GM23338 (cell line): ENCODE data around the gene ZBTB24.

Experiments used
- CREB1 ChIP-seq: fragments of 250-450 bp; sonication (Bioruptor Pico); IDR thresholded peaks from 2 replicates; pipeline ENCODE4 v1.5.0; 2020; ENCODE audit warnings: low read depth, mild to moderate bottlenecking, moderate library complexity
- EZH2 ChIP-seq: fragments of 200-600 bp; sonication (generic); IDR thresholded peaks from one replicate; pipeline ENCODE4 v1.8.0; 2017; ENCODE audit warnings: antibody characterized with exemption, mild to moderate bottlenecking, low read depth; ENCODE audit not compliant: unreplicated experiment
- EZH2phosphoT487 ChIP-seq: fragments of 200-600 bp; sonication (generic); IDR thresholded peaks from one replicate; pipeline ENCODE4 v1.8.1; 2018; ENCODE audit warnings: antibody characterized with exemption; ENCODE audit not compliant: unreplicated experiment
- JUNB ChIP-seq: IDR thresholded peaks from one replicate; pipeline ENCODE4 v1.6.1; 2016; ENCODE audit warnings: antibody characterized with exemption; ENCODE audit not compliant: unreplicated experiment
- NANOG ChIP-seq: IDR thresholded peaks from 2 replicates; pipeline ENCODE4 v1.6.1; 2016; ENCODE audit warnings: antibody characterized with exemption, borderline replicate concordance
- POLR2AphosphoS5 ChIP-seq: IDR thresholded peaks from 2 replicates; pipeline ENCODE4 v1.6.1; 2016; ENCODE audit warnings: antibody characterized with exemption, low read depth
- STAT1 ChIP-seq: IDR thresholded peaks from one replicate; pipeline ENCODE4 v1.6.1; 2016; ENCODE audit warnings: antibody characterized with exemption; ENCODE audit not compliant: unreplicated experiment
- ZNF114 ChIP-seq: fragments of 250-450 bp; sonication (Bioruptor Pico); IDR thresholded peaks from 2 replicates; pipeline ENCODE4 v1.5.0; 2020; ENCODE audit warnings: mild to moderate bottlenecking, moderate library complexity
- ZNF331 ChIP-seq: fragments of 250-450 bp; sonication (Bioruptor Pico); IDR thresholded peaks from 2 replicates; pipeline ENCODE4 v1.5.0; 2020; ENCODE audit warnings: low read depth, mild to moderate bottlenecking, moderate library complexity
- TF ChIP-seq, protein P1 (sequence below), 2 experiments: fragments of 200-600 bp in 1 of 2; sonication (generic) in 1 of 2; conservative IDR thresholded peaks; 2 replicates each; pipeline versions ENCODE4 v1.5.1 to v1.6.1; 2016 to 2017; ENCODE audit warnings: antibody characterized with exemption in 2 of 2, low read depth in 2 of 2, mild to moderate bottlenecking in 2 of 2, moderate library complexity in 1 of 2
- TF ChIP-seq, protein P2 (sequence below): IDR thresholded peaks from one replicate; pipeline ENCODE4 v1.6.1; 2018; ENCODE audit warnings: antibody characterized with exemption; ENCODE audit not compliant: unreplicated experiment
- TF ChIP-seq, protein P3 (sequence below): IDR thresholded peaks from 2 replicates; pipeline ENCODE4 v1.6.1; 2016; ENCODE audit warnings: antibody characterized with exemption

DNA sequence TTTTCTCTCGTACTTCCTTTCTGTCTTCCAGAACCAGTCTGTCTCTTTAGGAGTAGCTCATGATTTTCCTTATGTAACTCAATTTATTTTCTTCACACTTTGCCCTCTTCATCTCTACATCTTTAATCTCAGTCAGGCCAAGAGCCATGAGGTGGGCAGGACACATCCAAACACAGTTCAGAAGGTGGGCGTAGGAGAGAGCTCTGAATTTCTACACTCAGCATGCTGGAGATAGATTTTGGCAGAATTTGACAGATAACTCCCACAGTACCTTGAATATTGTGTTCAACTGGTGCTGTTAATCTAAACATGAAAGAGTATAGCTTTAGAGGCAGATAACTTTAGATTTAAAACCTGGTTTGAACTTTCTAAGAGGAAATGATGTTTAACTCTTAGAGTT, 23.8 kb upstream of the ZBTB24 start:
- TF ChIP-seq, protein P1, sequence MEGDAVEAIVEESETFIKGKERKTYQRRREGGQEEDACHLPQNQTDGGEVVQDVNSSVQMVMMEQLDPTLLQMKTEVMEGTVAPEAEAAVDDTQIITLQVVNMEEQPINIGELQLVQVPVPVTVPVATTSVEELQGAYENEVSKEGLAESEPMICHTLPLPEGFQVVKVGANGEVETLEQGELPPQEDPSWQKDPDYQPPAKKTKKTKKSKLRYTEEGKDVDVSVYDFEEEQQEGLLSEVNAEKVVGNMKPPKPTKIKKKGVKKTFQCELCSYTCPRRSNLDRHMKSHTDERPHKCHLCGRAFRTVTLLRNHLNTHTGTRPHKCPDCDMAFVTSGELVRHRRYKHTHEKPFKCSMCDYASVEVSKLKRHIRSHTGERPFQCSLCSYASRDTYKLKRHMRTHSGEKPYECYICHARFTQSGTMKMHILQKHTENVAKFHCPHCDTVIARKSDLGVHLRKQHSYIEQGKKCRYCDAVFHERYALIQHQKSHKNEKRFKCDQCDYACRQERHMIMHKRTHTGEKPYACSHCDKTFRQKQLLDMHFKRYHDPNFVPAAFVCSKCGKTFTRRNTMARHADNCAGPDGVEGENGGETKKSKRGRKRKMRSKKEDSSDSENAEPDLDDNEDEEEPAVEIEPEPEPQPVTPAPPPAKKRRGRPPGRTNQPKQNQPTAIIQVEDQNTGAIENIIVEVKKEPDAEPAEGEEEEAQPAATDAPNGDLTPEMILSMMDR (conservative IDR thresholded peaks at IDR 0.05; ENCODE audit: low read depth in 2 of 2): no peak
- TF ChIP-seq JUNB: no peak
- no peak for TF ChIP-seq EZH2
- TF ChIP-seq POLR2AphosphoS5: no peak
- TF ChIP-seq, protein P2, sequence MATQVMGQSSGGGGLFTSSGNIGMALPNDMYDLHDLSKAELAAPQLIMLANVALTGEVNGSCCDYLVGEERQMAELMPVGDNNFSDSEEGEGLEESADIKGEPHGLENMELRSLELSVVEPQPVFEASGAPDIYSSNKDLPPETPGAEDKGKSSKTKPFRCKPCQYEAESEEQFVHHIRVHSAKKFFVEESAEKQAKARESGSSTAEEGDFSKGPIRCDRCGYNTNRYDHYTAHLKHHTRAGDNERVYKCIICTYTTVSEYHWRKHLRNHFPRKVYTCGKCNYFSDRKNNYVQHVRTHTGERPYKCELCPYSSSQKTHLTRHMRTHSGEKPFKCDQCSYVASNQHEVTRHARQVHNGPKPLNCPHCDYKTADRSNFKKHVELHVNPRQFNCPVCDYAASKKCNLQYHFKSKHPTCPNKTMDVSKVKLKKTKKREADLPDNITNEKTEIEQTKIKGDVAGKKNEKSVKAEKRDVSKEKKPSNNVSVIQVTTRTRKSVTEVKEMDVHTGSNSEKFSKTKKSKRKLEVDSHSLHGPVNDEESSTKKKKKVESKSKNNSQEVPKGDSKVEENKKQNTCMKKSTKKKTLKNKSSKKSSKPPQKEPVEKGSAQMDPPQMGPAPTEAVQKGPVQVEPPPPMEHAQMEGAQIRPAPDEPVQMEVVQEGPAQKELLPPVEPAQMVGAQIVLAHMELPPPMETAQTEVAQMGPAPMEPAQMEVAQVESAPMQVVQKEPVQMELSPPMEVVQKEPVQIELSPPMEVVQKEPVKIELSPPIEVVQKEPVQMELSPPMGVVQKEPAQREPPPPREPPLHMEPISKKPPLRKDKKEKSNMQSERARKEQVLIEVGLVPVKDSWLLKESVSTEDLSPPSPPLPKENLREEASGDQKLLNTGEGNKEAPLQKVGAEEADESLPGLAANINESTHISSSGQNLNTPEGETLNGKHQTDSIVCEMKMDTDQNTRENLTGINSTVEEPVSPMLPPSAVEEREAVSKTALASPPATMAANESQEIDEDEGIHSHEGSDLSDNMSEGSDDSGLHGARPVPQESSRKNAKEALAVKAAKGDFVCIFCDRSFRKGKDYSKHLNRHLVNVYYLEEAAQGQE: no peak
- no peak for TF ChIP-seq EZH2phosphoT487
- TF ChIP-seq CREB1 (CRISPR knock-in tag): no peak
- TF ChIP-seq, protein P3, sequence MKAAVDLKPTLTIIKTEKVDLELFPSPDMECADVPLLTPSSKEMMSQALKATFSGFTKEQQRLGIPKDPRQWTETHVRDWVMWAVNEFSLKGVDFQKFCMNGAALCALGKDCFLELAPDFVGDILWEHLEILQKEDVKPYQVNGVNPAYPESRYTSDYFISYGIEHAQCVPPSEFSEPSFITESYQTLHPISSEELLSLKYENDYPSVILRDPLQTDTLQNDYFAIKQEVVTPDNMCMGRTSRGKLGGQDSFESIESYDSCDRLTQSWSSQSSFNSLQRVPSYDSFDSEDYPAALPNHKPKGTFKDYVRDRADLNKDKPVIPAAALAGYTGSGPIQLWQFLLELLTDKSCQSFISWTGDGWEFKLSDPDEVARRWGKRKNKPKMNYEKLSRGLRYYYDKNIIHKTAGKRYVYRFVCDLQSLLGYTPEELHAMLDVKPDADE: no peak
- no peak for TF ChIP-seq ZNF331 (CRISPR knock-in tag)
- TF ChIP-seq STAT1: no peak
- no peak for TF ChIP-seq NANOG
- no peak for TF ChIP-seq ZNF114
